ENCODE measurements around the gene CALY.

Gene CALY

GRCh38 chr10:133335246-133336117 lies 1.2 kb downstream of the CALY start:
- Histone ChIP-seq H3K9me3 (replicated peaks in 1 of 2; ENCODE audit: control insufficient read depth in 2 of 2, insufficient read depth in 1 of 2, low read depth in 1 of 2, low read length in 2 of 2) (peaks cover 23 to 25% of the 10 kb centered on the region in 2 donors), H3K9ac (ENCODE audit: low read depth, low read length, poor library complexity) (peak overlapping the region; percentile 75), H3K79me1 (ENCODE audit: low read depth, low read length) (peaks cover 6% of the 10 kb centered on the region), H3K4me3 (ENCODE audit: low read length in 2 of 2) (peak overlapping the region; percentile 30 to 65), H2BK5ac (ENCODE audit: low read length) (peak overlapping the region; percentile 70), H3K4ac (ENCODE audit: low read length) (no peak overlapping the region), H3K14ac (ENCODE audit: low read length) (peak overlapping the region; percentile 5), H3K27me3 (ENCODE audit: control insufficient read depth in 3 of 3, insufficient read depth in 3 of 3, low read depth in 1 of 3, low read length in 3 of 3) (peaks cover 16 to 59% (median 59%) of the 10 kb centered on the region in 3 experiments), H2AFZ (ENCODE audit: low read length) (peak overlapping the region; percentile 90), H2BK12ac (ENCODE audit: low read length) (peak overlapping the region; percentile 97), H2BK120ac (ENCODE audit: low read depth, low read length) (no peak overlapping the region), H4K91ac (ENCODE audit: low read depth, low read length, poor library complexity) (no peak overlapping the region), H2BK15ac (ENCODE audit: low read length) (peak overlapping the region; percentile 96), H3K27ac (replicated peaks; ENCODE audit: low read length) (no peak overlapping the region), H3K4me1 (ENCODE audit: control insufficient read depth in 2 of 2, insufficient read depth in 1 of 2, low read depth in 1 of 2, low read length in 2 of 2) (peaks cover 6 to 7% of the 10 kb centered on the region in 2 donors), H4K8ac (ENCODE audit: low read depth, low read length) (no peak overlapping the region), H3K18ac (ENCODE audit: low read length) (peak overlapping the region; percentile 94), H3K36me3 (replicated peaks in 1 of 2; ENCODE audit: control insufficient read depth in 2 of 2, insufficient read depth in 2 of 2, low read length in 2 of 2) (no peaks in the 10 kb centered on the region), H2AK5ac (ENCODE audit: low read depth, low read length) (peak overlapping the region; percentile 81), H3K4me2 (ENCODE audit: insufficient read depth, low read length, poor library complexity, severe bottlenecking) (peak overlapping the region; percentile 73), H3K23ac (ENCODE audit: low read depth, low read length, poor library complexity) (peak overlapping the region; percentile 80)
- WGBS, 2 donors (ENCODE audit: extremely low coverage in 2 of 2, insufficient read length in 2 of 2, insufficient replicate concordance in 1 of 2) = no CpG with 5 or more reads among the region's 75 CpGs
- peak; percentile 70 for DNase-seq (ENCODE audit: low spot score)

- peak overlapping the region; percentile 96 for H2BK15ac ChIP-seq (ENCODE audit: low read length)
- H3K18ac ChIP-seq (ENCODE audit: low read length) = peak overlapping the region; percentile 94
- peak overlapping the region; percentile 30 for H2BK12ac ChIP-seq (ENCODE audit: low read length)
- H3K27me3 ChIP-seq (ENCODE audit: control insufficient read depth in 3 of 3, insufficient read depth in 3 of 3, low read depth in 1 of 3, low read length in 3 of 3) = peaks cover 16 to 59% (median 59%) of the 10 kb centered on the region in 3 experiments
- no peak overlapping the region for H3K23ac ChIP-seq (ENCODE audit: low read depth, low read length, poor library complexity)
- H2AFZ ChIP-seq (ENCODE audit: low read length) = peak overlapping the region; percentile 90
- no peak overlapping the region for H2BK5ac ChIP-seq (ENCODE audit: low read length)
- peak overlapping the region; percentile 81 for H2AK5ac ChIP-seq (ENCODE audit: low read depth, low read length)
- peak overlapping the region; percentile 73 for H3K4me2 ChIP-seq (ENCODE audit: insufficient read depth, low read length, poor library complexity, severe bottlenecking)
- peaks cover 23 to 25% of the 10 kb centered on the region in 2 donors for H3K9me3 ChIP-seq (replicated peaks in 1 of 2; ENCODE audit: control insufficient read depth in 2 of 2, insufficient read depth in 1 of 2, low read depth in 1 of 2, low read length in 2 of 2)
- H3K4ac ChIP-seq (ENCODE audit: low read length) = no peak overlapping the region
- peak overlapping the region; percentile 75 for H3K14ac ChIP-seq (ENCODE audit: low read length)
- H4K8ac ChIP-seq (ENCODE audit: low read depth, low read length) = no peak overlapping the region
- H3K79me1 ChIP-seq (ENCODE audit: low read depth, low read length) = peaks cover 6% of the 10 kb centered on the region
- H3K27ac ChIP-seq (replicated peaks; ENCODE audit: low read length) = no peak overlapping the region
- H2BK120ac ChIP-seq (ENCODE audit: low read depth, low read length) = no peak overlapping the region
- peaks cover 6 to 7% of the 10 kb centered on the region in 2 donors for H3K4me1 ChIP-seq (ENCODE audit: control insufficient read depth in 2 of 2, insufficient read depth in 1 of 2, low read depth in 1 of 2, low read length in 2 of 2)
- no CpG with 5 or more reads among the region's 51 CpGs for WGBS, 2 donors (ENCODE audit: extremely low coverage in 2 of 2, insufficient read length in 2 of 2, insufficient replicate concordance in 1 of 2)
- peak overlapping the region; percentile 85 for H3K9ac ChIP-seq (ENCODE audit: low read depth, low read length, poor library complexity)
- DNase-seq (ENCODE audit: low spot score) = no peak
- H4K91ac ChIP-seq (ENCODE audit: low read depth, low read length, poor library complexity) = no peak overlapping the region
- no peaks in the 10 kb centered on the region for H3K36me3 ChIP-seq (replicated peaks in 1 of 2; ENCODE audit: control insufficient read depth in 2 of 2, insufficient read depth in 2 of 2, low read length in 2 of 2)
- H3K4me3 ChIP-seq (ENCODE audit: low read length in 2 of 2) = peak overlapping the region; percentile 30 to 65
These were observed 2.0 kb downstream of the CALY start for GRCh38 chr10:133334503-133335245.

GRCh38 chr10:133332936-133333699 lies 3.6 kb downstream of the CALY start:
- H2AK5ac ChIP-seq (ENCODE audit: low read depth, low read length) = no peak overlapping the region
- H3K18ac ChIP-seq (ENCODE audit: low read length) = no peak overlapping the region
- no CpG with 5 or more reads among the region's 30 CpGs for WGBS, 2 donors (ENCODE audit: extremely low coverage in 2 of 2, insufficient read length in 2 of 2, insufficient replicate concordance in 1 of 2)
- H3K4me3 ChIP-seq (ENCODE audit: low read length in 2 of 2) = no peak overlapping the region
- H3K23ac ChIP-seq (ENCODE audit: low read depth, low read length, poor library complexity) = no peak overlapping the region
- H3K4ac ChIP-seq (ENCODE audit: low read length) = no peak overlapping the region
- no peak overlapping the region for H2BK5ac ChIP-seq (ENCODE audit: low read length)
- H3K36me3 ChIP-seq (replicated peaks in 1 of 2; ENCODE audit: control insufficient read depth in 2 of 2, insufficient read depth in 2 of 2, low read length in 2 of 2) = no peaks in the 10 kb centered on the region
- no peak for DNase-seq (ENCODE audit: low spot score)
- peaks cover 12 to 23% of the 10 kb centered on the region in 2 donors for H3K9me3 ChIP-seq (replicated peaks in 1 of 2; ENCODE audit: control insufficient read depth in 2 of 2, insufficient read depth in 1 of 2, low read depth in 1 of 2, low read length in 2 of 2)
- H3K4me2 ChIP-seq (ENCODE audit: insufficient read depth, low read length, poor library complexity, severe bottlenecking) = no peak overlapping the region
- no peak overlapping the region for H3K27ac ChIP-seq (replicated peaks; ENCODE audit: low read length)
- no peak overlapping the region for H2AFZ ChIP-seq (ENCODE audit: low read length)
- H4K91ac ChIP-seq (ENCODE audit: low read depth, low read length, poor library complexity) = no peak overlapping the region
- H3K4me1 ChIP-seq (ENCODE audit: control insufficient read depth in 2 of 2, insufficient read depth in 1 of 2, low read depth in 1 of 2, low read length in 2 of 2) = peaks cover 11 to 12% of the 10 kb centered on the region in 2 donors
- no peak overlapping the region for H3K14ac ChIP-seq (ENCODE audit: low read length)
- H2BK120ac ChIP-seq (ENCODE audit: low read depth, low read length) = no peak overlapping the region
- H4K8ac ChIP-seq (ENCODE audit: low read depth, low read length) = no peak overlapping the region
- peaks cover 16 to 74% (median 63%) of the 10 kb centered on the region in 3 experiments for H3K27me3 ChIP-seq (ENCODE audit: control insufficient read depth in 3 of 3, insufficient read depth in 3 of 3, low read depth in 1 of 3, low read length in 3 of 3)
- H3K9ac ChIP-seq (ENCODE audit: low read depth, low read length, poor library complexity) = no peak overlapping the region
- H2BK15ac ChIP-seq (ENCODE audit: low read length) = no peak overlapping the region
- no peak overlapping the region for H2BK12ac ChIP-seq (ENCODE audit: low read length)
- peaks cover 2% of the 10 kb centered on the region for H3K79me1 ChIP-seq (ENCODE audit: low read depth, low read length)
